NAMALWA (cell line): ENCODE measurements around the gene TAF1C.

Source experiments
- DNase-seq: peaks from one replicate; pipeline ENCODE4 v3.0.0-alpha.2; 2015; ENCODE audit warnings: low spot score

TAF1C gene

GRCh38 chr16:84156342-84156784, 30.5 kb downstream of the TAF1C start:
- no peak for DNase-seq

- no peak for DNase-seq
These were observed 31.1 kb downstream of the TAF1C start for GRCh38 chr16:84155771-84156170.

GRCh38 chr16:84155226-84155625, 31.6 kb downstream of the TAF1C start:
- no peak for DNase-seq

- no peak for DNase-seq
These were observed 33.1 kb downstream of the TAF1C start for GRCh38 chr16:84153660-84154214.

- no peak for DNase-seq
These were observed 35.9 kb downstream of the TAF1C start for GRCh38 chr16:84150926-84151325.

GRCh38 chr16:84144859-84145639, 41.8 kb downstream of the TAF1C start, which contains the start of the genes DNAAF1 and HSDL1:
Gene DNAAF1, plus strand, starts transcription at chr16:84145308. Its CDS starts 133 bp downstream, at chr16:84145441.
Gene HSDL1, minus strand, starts transcription at chr16:84145177. Its CDS starts 13,856 bp downstream, at chr16:84131321.
- DNase-seq: peak; percentile 95

GRCh38 chr16:84144209-84144858, 42.5 kb downstream of the TAF1C start:
- peak; percentile 68 for DNase-seq

- no peak for DNase-seq
These were observed 43.1 kb downstream of the TAF1C start for GRCh38 chr16:84143784-84144199.

- no peak for DNase-seq
These were observed 43.8 kb downstream of the TAF1C start for GRCh38 chr16:84143081-84143480.

- peak; percentile 78 for DNase-seq
These were observed 45.6 kb downstream of the TAF1C start for GRCh38 chr16:84141143-84141670.

- no peak for DNase-seq
These were observed 47.1 kb downstream of the TAF1C start for GRCh38 chr16:84139628-84140258.

GRCh38 chr16:84138824-84139627, 47.8 kb downstream of the TAF1C start:
- no peak for DNase-seq

- DNase-seq: no peak
These were observed 48.4 kb downstream of the TAF1C start for GRCh38 chr16:84138500-84138823.

- no peak for DNase-seq
These were observed 49.0 kb downstream of the TAF1C start for GRCh38 chr16:84137769-84138357.

GRCh38 chr16:84137287-84137686, 49.6 kb downstream of the TAF1C start:
- no peak for DNase-seq

GRCh38 chr16:84136331-84137125, 50.3 kb downstream of the TAF1C start:
- no peak for DNase-seq

- no peak for DNase-seq
These were observed 54.2 kb downstream of the TAF1C start for GRCh38 chr16:84132527-84133285.

GRCh38 chr16:84131117-84131516, 55.7 kb downstream of the TAF1C start:
- DNase-seq: no peak
